Stimulated activated CD4-positive, alpha-beta T cell treated with anti-CD3 and anti-CD28 coated beads, Interleukin-1b, Interleukin-23, amount 100 ng/mL, for 1 hour (primary cell): ENCODE measurements around the gene IFI30.
A peak's percentile ranks its signal among the peaks of the same experiment; 100 is the strongest.
"Not testable (repeated sequence)": the region's sequence is repeated elsewhere in the genome, so short reads cannot be mapped to it uniquely, and the experiment has no call there.

Experiments used
- DNase-seq, 2 donors: peaks; one replicate each; pipeline ENCODE4 v3.0.0-alpha.2; 2020; ENCODE audit warnings: low read depth in 2 of 2

The IFI30 gene

GRCh38 chr19:18203408-18203862, 29.8 kb downstream of the IFI30 start:
- DNase-seq, result no peak

- DNase-seq, result peak; percentile 94 to 98
Observed at GRCh38 chr19:18203863-18204393, 30.3 kb downstream of the IFI30 start, which contains the start of gene RAB3A. TSS of gene RAB3A (minus strand) at chr19:18204042. CDS start at chr19:18202740, 1,302 bp downstream.

- no peak for DNase-seq
Observed at GRCh38 chr19:18204394-18205199, 31.0 kb downstream of the IFI30 start.

- DNase-seq, result no peak
Observed at GRCh38 chr19:18205200-18205892, 31.7 kb downstream of the IFI30 start.

GRCh38 chr19:18206018-18206417, 32.4 kb downstream of the IFI30 start:
- DNase-seq, result no peak

- peak in 1 of 2 donors; percentile 46 for DNase-seq
Observed at GRCh38 chr19:18208098-18208951, 34.7 kb downstream of the IFI30 start.

GRCh38 chr19:18209912-18210311, 36.3 kb downstream of the IFI30 start:
- not testable (repeated sequence) for DNase-seq

- DNase-seq, result no peak
Observed at GRCh38 chr19:18211683-18212082, 38.1 kb downstream of the IFI30 start.

- DNase-seq, result no peak
Observed at GRCh38 chr19:18214779-18215433, 41.3 kb downstream of the IFI30 start.

- DNase-seq, result no peak
Observed at GRCh38 chr19:18216789-18217188, 43.2 kb downstream of the IFI30 start.

- DNase-seq, result no peak
Observed at GRCh38 chr19:18218159-18218558, 44.5 kb downstream of the IFI30 start.

- DNase-seq, result no peak
Observed at GRCh38 chr19:18218600-18218999, 45.0 kb downstream of the IFI30 start.

GRCh38 chr19:18219911-18220631, 46.5 kb downstream of the IFI30 start:
- DNase-seq, result no peak

GRCh38 chr19:18220632-18221275, 47.1 kb downstream of the IFI30 start:
- no peak for DNase-seq

GRCh38 chr19:18221815-18222725, 48.5 kb downstream of the IFI30 start:
- no peak for DNase-seq

GRCh38 chr19:18223860-18224524, 50.4 kb downstream of the IFI30 start:
- no peak for DNase-seq

- DNase-seq, result peak; percentile 60 to 75
Observed at GRCh38 chr19:18224525-18225354, 51.1 kb downstream of the IFI30 start.

GRCh38 chr19:18225355-18225701, 51.7 kb downstream of the IFI30 start:
- no peak for DNase-seq
